ENCODE data around the gene KRTAP5-11. TPM values are rescaled to one million over a fixed set of nuclear protein-coding genes. Genes with fewer than 3 reads are reported as not detected.
"Not testable (repeated sequence)": the region's sequence is repeated elsewhere in the genome, so short reads cannot be mapped to it uniquely, and the experiment has no call there.

KRTAP5-11 gene
- polyA plus RNA-seq: 0.19 TPM
- long read RNA-seq, donor 1: 0 reads
- long read RNA-seq, donor 2: 0 reads
- long read RNA-seq, donor 3: 0 reads
- long read RNA-seq, donor 4: 0 reads
- long read RNA-seq, donor 5: 0 reads
- long read RNA-seq, donor 6: 0 reads
- long read RNA-seq, donor 7: 0 reads
- long read RNA-seq, donor 8: 0 reads
- long read RNA-seq, donor 9, partial matches to known transcripts: 17 of 17 reads
- long read RNA-seq, donor 9, other reads (novel, unspliced or antisense): 0 of 17 reads
- long read RNA-seq, donor 10: 0 reads
- long read RNA-seq, donor 11: 0 reads

GRCh38 chr11:71582309-71582895, at the start of gene KRTAP5-11:
Gene KRTAP5-11 (minus strand): TSS chr11:71582875. CDS start chr11:71582837, 38 bp downstream.
- Histone ChIP-seq H3K4me1 (ENCODE audit: control insufficient read depth, insufficient read depth, low read length) (no peaks in the 10 kb centered on the region), H3K36me3 (ENCODE audit: control insufficient read depth, insufficient read depth, low read length) (no peaks in the 10 kb centered on the region), H3K27ac (ENCODE audit: low read length) (no peak within 1 kb of the TSS), H3K27me3 (ENCODE audit: control insufficient read depth, insufficient read depth, low read length) (no peaks in the 10 kb centered on the region), H3K4me3 (ENCODE audit: low read length) (no peak within 1 kb of the TSS), H3K9me3 (ENCODE audit: control insufficient read depth, low read depth, low read length) (no peaks in the 10 kb centered on the region)
- DNase-seq: no peak
- no CpG with 5 or more reads among the region's 3 CpGs for WGBS (ENCODE audit: insufficient coverage, low lambda C conversion rate)

GRCh38 chr11:71631551-71631950, 48.9 kb upstream of the KRTAP5-11 start:
- H3K27ac ChIP-seq (ENCODE audit: low read length); H3K27me3 ChIP-seq (ENCODE audit: control insufficient read depth, insufficient read depth, low read length); DNase-seq; H3K4me3 ChIP-seq (ENCODE audit: low read length); H3K4me1 ChIP-seq (ENCODE audit: control insufficient read depth, insufficient read depth, low read length); H3K36me3 ChIP-seq (ENCODE audit: control insufficient read depth, insufficient read depth, low read length); H3K9me3 ChIP-seq (ENCODE audit: control insufficient read depth, low read depth, low read length): not testable (repeated sequence)
- WGBS (ENCODE audit: insufficient coverage, low lambda C conversion rate): no CpG with 5 or more reads among the region's 18 CpGs

GRCh38 chr11:71630071-71630470, 47.4 kb upstream of the KRTAP5-11 start:
- not testable (repeated sequence) for DNase-seq
- WGBS (ENCODE audit: insufficient coverage, low lambda C conversion rate): no CpG with 5 or more reads among the region's 1 CpG

GRCh38 chr11:71628943-71629342, 46.3 kb upstream of the KRTAP5-11 start:
- H3K4me3 ChIP-seq (ENCODE audit: low read length); H3K36me3 ChIP-seq (ENCODE audit: control insufficient read depth, insufficient read depth, low read length); H3K27ac ChIP-seq (ENCODE audit: low read length); H3K27me3 ChIP-seq (ENCODE audit: control insufficient read depth, insufficient read depth, low read length); H3K4me1 ChIP-seq (ENCODE audit: control insufficient read depth, insufficient read depth, low read length); DNase-seq; H3K9me3 ChIP-seq (ENCODE audit: control insufficient read depth, low read depth, low read length): not testable (repeated sequence)
- no CpG with 5 or more reads among the region's 21 CpGs for WGBS (ENCODE audit: insufficient coverage, low lambda C conversion rate)

More at GRCh38 chr11:71630071-71630470, 47.4 kb upstream of the KRTAP5-11 start:
- not testable (repeated sequence) for H3K27ac ChIP-seq (ENCODE audit: low read length); H3K36me3 ChIP-seq (ENCODE audit: control insufficient read depth, insufficient read depth, low read length); H3K4me1 ChIP-seq (ENCODE audit: control insufficient read depth, insufficient read depth, low read length); H3K9me3 ChIP-seq (ENCODE audit: control insufficient read depth, low read depth, low read length); H3K4me3 ChIP-seq (ENCODE audit: low read length); H3K27me3 ChIP-seq (ENCODE audit: control insufficient read depth, insufficient read depth, low read length)

GRCh38 chr11:71623226-71623625, 40.6 kb upstream of the KRTAP5-11 start:
- WGBS (ENCODE audit: insufficient coverage, low lambda C conversion rate): no CpG with 5 or more reads among the region's 11 CpGs
- not testable (repeated sequence) for H3K9me3 ChIP-seq (ENCODE audit: control insufficient read depth, low read depth, low read length); DNase-seq; H3K4me1 ChIP-seq (ENCODE audit: control insufficient read depth, insufficient read depth, low read length); H3K27ac ChIP-seq (ENCODE audit: low read length); H3K4me3 ChIP-seq (ENCODE audit: low read length); H3K27me3 ChIP-seq (ENCODE audit: control insufficient read depth, insufficient read depth, low read length); H3K36me3 ChIP-seq (ENCODE audit: control insufficient read depth, insufficient read depth, low read length)

- DNase-seq: not testable (repeated sequence)
- no CpG with 5 or more reads among the region's 14 CpGs for WGBS (ENCODE audit: insufficient coverage, low lambda C conversion rate)
These were observed 39.9 kb upstream of the KRTAP5-11 start for GRCh38 chr11:71622561-71622960.

GRCh38 chr11:71615003-71615402, 32.3 kb upstream of the KRTAP5-11 start:
- H3K27ac ChIP-seq (ENCODE audit: low read length); H3K9me3 ChIP-seq (ENCODE audit: control insufficient read depth, low read depth, low read length); H3K27me3 ChIP-seq (ENCODE audit: control insufficient read depth, insufficient read depth, low read length); DNase-seq; H3K36me3 ChIP-seq (ENCODE audit: control insufficient read depth, insufficient read depth, low read length); H3K4me3 ChIP-seq (ENCODE audit: low read length); H3K4me1 ChIP-seq (ENCODE audit: control insufficient read depth, insufficient read depth, low read length): not testable (repeated sequence)
- WGBS (ENCODE audit: insufficient coverage, low lambda C conversion rate): no CpG with 5 or more reads among the region's 12 CpGs

More at GRCh38 chr11:71622561-71622960, 39.9 kb upstream of the KRTAP5-11 start:
- H3K27me3 ChIP-seq (ENCODE audit: control insufficient read depth, insufficient read depth, low read length); H3K27ac ChIP-seq (ENCODE audit: low read length); H3K36me3 ChIP-seq (ENCODE audit: control insufficient read depth, insufficient read depth, low read length); H3K9me3 ChIP-seq (ENCODE audit: control insufficient read depth, low read depth, low read length); H3K4me1 ChIP-seq (ENCODE audit: control insufficient read depth, insufficient read depth, low read length); H3K4me3 ChIP-seq (ENCODE audit: low read length): not testable (repeated sequence)

- not testable (repeated sequence) for H3K27ac ChIP-seq (ENCODE audit: low read length); H3K36me3 ChIP-seq (ENCODE audit: control insufficient read depth, insufficient read depth, low read length); H3K27me3 ChIP-seq (ENCODE audit: control insufficient read depth, insufficient read depth, low read length); H3K4me1 ChIP-seq (ENCODE audit: control insufficient read depth, insufficient read depth, low read length); H3K4me3 ChIP-seq (ENCODE audit: low read length); H3K9me3 ChIP-seq (ENCODE audit: control insufficient read depth, low read depth, low read length); DNase-seq
- WGBS (ENCODE audit: insufficient coverage, low lambda C conversion rate): no CpG with 5 or more reads among the region's 15 CpGs
These were observed 31.8 kb upstream of the KRTAP5-11 start for GRCh38 chr11:71614366-71614917.

- not testable (repeated sequence) for H3K36me3 ChIP-seq (ENCODE audit: control insufficient read depth, insufficient read depth, low read length); H3K27ac ChIP-seq (ENCODE audit: low read length); H3K27me3 ChIP-seq (ENCODE audit: control insufficient read depth, insufficient read depth, low read length); DNase-seq; H3K9me3 ChIP-seq (ENCODE audit: control insufficient read depth, low read depth, low read length); H3K4me3 ChIP-seq (ENCODE audit: low read length); H3K4me1 ChIP-seq (ENCODE audit: control insufficient read depth, insufficient read depth, low read length)
- no CpG with 5 or more reads among the region's 7 CpGs for WGBS (ENCODE audit: insufficient coverage, low lambda C conversion rate)
These were observed 31.3 kb upstream of the KRTAP5-11 start for GRCh38 chr11:71613931-71614330.

- not testable (repeated sequence) for H3K9me3 ChIP-seq (ENCODE audit: control insufficient read depth, low read depth, low read length); H3K27ac ChIP-seq (ENCODE audit: low read length); H3K4me1 ChIP-seq (ENCODE audit: control insufficient read depth, insufficient read depth, low read length); H3K4me3 ChIP-seq (ENCODE audit: low read length); H3K36me3 ChIP-seq (ENCODE audit: control insufficient read depth, insufficient read depth, low read length); DNase-seq
- WGBS (ENCODE audit: insufficient coverage, low lambda C conversion rate): no CpG with 5 or more reads among the region's 21 CpGs
- peaks cover 11% of the 10 kb centered on the region for H3K27me3 ChIP-seq (ENCODE audit: control insufficient read depth, insufficient read depth, low read length)
These were observed 28.7 kb upstream of the KRTAP5-11 start for GRCh38 chr11:71611218-71611910.
